ACC112 (cell line): ENCODE data around the gene AP2M1.
A peak's percentile ranks its signal among the peaks of the same experiment; 100 is the strongest.

Experiments
- H2AFZ ChIP-seq: fragments of 200-600 bp; sonication (generic); one replicate; pipeline ENCODE4 v1.6.0; 2017; ENCODE audit warnings: antibody characterized with exemption, low read length; ENCODE audit not compliant: unreplicated experiment
- H3K27ac ChIP-seq: fragments of 200-600 bp; sonication (generic); 2 replicates; pipeline ENCODE4 v1.5.1; 2014; ENCODE audit warnings: low read depth, mild to moderate bottlenecking, antibody characterized with exemption, low read length, moderate library complexity
- H3K27me3 ChIP-seq: fragments of 200-600 bp; sonication (generic); 2 replicates; pipeline ENCODE4 v1.6.1; 2014; ENCODE audit warnings: mild to moderate bottlenecking, antibody characterized with exemption, low read length, moderate library complexity, mixed read lengths; ENCODE audit not compliant: insufficient read depth
- H3K36me3 ChIP-seq: fragments of 200-600 bp; sonication (generic); 2 replicates; pipeline ENCODE4 v1.6.1; 2016; ENCODE audit warnings: mild to moderate bottlenecking, antibody characterized with exemption, low read length, moderate library complexity, mixed read lengths; ENCODE audit not compliant: insufficient read depth
- H3K4me1 ChIP-seq: fragments of 200-600 bp; sonication (generic); one replicate; pipeline ENCODE4 v1.6.1; 2016; ENCODE audit warnings: low read length, mixed read lengths; ENCODE audit not compliant: insufficient read depth, unreplicated experiment, control insufficient read depth
- H3K4me3 ChIP-seq: fragments of 200-600 bp; sonication (generic); 2 replicates; pipeline ENCODE4 v1.5.1; 2014; ENCODE audit warnings: mild to moderate bottlenecking, low read depth, low read length
- H3K79me2 ChIP-seq: fragments of 200-600 bp; sonication (generic); one replicate; pipeline ENCODE4 v1.6.0; 2016; ENCODE audit warnings: low read length; ENCODE audit not compliant: control insufficient read depth, unreplicated experiment, insufficient read depth

AP2M1 gene

DNA sequence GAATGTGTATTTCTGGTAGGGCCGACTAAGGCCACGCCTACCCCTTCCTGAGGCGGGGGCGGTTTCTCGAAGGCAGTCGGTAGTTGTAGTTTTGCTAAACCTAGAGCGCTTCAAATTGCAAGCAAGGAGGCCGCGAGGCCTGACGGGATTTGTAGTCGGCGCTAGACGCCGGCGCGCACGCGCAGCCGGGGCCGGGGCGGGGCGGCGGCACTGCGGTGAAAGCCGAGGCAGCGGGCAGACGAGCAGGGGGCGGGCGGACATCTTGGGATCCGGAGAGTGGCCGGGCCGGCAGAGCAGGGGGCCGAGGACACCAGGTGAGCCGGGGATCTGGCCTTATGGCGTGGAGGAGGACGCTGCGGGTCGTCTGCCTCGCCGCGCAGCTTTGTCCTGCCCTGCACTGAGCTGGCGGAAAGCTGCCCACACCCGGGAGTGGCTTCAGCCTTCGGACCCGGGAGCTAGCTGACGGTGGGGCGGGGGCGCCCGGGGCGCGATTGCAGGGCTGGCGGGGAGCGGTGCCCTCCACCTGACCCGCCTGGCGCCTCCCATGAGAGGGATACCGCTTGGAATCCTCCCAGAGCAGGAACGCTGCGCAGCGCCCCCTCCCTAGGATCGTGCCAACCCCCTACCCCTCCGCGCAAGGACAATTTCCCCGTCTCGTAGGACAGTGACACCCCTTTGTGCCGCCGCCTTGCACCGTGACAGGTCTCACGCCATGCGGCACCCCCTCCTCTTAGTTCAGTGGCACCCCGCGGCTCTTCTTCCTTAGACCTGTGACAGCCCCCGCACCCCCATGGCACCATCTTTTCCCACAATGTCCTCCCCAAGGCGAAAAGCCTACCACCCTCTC, at the start of gene AP2M1:
TSS of gene AP2M1 (plus strand) at position 210 of the 847 bp plus-strand sequence. CDS start 2,139 bp downstream, outside the sequence.
- no peaks in the 10 kb centered on the region for H3K27me3 ChIP-seq
- peaks cover 64% of the 10 kb centered on the region for H3K4me1 ChIP-seq
- H3K36me3 ChIP-seq = peaks cover 29% of the 10 kb centered on the region
- peaks cover 49% of the 10 kb centered on the region for H3K79me2 ChIP-seq
- peak within 1 kb of the TSS; percentile 35 for H2AFZ ChIP-seq
- peak within 1 kb of the TSS; percentile 85 for H3K27ac ChIP-seq
- peak within 1 kb of the TSS; percentile 96 for H3K4me3 ChIP-seq

DNA sequence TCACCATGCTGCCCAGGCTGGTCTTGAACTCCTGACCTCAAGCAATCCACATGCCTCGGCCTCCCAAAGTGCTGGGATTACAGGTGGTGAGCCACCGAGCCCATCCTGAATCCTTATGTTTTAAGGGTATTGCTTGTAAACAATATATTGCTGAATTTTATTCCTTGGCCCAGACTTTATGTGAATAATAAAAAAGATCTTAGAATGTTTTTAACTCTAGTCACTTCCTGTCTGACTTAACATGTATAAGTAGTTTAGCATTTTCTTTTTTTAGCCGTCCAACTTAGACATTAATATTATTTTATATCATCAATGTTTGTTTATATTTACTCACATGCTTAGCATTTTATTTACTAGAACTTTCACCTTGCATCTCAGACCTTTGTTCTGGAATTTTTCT, 48.6 kb upstream of the AP2M1 start:
- no peak overlapping the region for H2AFZ ChIP-seq
- no peak overlapping the region for H3K27ac ChIP-seq
- H3K4me1 ChIP-seq = peaks cover 3% of the 10 kb centered on the region

DNA sequence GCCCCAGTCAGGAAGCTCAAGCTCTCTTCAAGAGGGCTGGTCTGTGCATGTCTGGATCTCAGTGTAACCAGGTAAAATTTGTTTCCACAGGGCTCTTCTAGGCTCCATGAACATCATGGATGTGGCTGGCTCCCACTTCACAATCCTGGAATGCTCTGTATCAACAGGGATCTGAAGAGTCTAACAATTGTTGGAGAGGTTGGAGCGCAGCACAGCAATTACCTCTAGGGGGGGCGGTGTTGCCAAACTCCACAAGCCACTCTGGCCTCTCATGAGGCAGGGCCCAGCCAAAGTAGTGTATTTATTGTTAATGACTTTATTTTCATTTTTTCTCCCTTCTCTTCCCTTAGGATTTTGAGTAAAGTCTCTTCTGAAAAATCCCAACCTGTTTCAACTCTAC, 45.6 kb upstream of the AP2M1 start:
- H3K27me3 ChIP-seq = no peaks in the 10 kb centered on the region
- H3K27ac ChIP-seq = no peak overlapping the region
- H3K79me2 ChIP-seq = no peaks in the 10 kb centered on the region
- no peak overlapping the region for H2AFZ ChIP-seq
- no peak overlapping the region for H3K4me3 ChIP-seq
- H3K36me3 ChIP-seq = no peaks in the 10 kb centered on the region
- peaks cover 12% of the 10 kb centered on the region for H3K4me1 ChIP-seq

More for the DNA sequence above, 48.6 kb upstream of the AP2M1 start:
- no peaks in the 10 kb centered on the region for H3K36me3 ChIP-seq
- no peak overlapping the region for H3K4me3 ChIP-seq
- H3K79me2 ChIP-seq = no peaks in the 10 kb centered on the region
- H3K27me3 ChIP-seq = no peaks in the 10 kb centered on the region

DNA sequence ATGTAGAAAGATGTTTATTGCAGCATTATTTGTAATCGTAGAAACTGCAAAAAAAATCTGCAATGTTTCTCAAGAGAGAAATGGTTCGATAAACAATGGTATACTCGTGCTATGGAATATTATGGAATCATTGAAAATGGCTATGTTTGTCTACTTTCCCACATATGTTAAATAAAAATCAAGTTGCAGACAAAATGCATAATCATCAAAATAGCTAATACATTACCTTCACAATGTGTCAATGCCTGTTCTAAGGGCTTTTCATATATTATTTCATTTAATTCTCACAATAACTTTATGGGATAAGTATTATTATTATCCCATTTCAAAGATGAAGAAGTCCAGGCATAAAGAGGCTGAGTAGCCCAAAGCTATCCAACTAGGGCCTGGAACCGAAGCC, 41.7 kb upstream of the AP2M1 start:
- H3K4me3 ChIP-seq = peak overlapping the region; percentile 86
- H3K79me2 ChIP-seq = peaks cover 33% of the 10 kb centered on the region
- peaks cover 5% of the 10 kb centered on the region; the same call in 1 of the 2 replicates for H3K36me3 ChIP-seq
- H3K4me1 ChIP-seq = peaks cover 22% of the 10 kb centered on the region
- H2AFZ ChIP-seq = no peak overlapping the region
- no peaks in the 10 kb centered on the region for H3K27me3 ChIP-seq
- no peak overlapping the region for H3K27ac ChIP-seq

DNA sequence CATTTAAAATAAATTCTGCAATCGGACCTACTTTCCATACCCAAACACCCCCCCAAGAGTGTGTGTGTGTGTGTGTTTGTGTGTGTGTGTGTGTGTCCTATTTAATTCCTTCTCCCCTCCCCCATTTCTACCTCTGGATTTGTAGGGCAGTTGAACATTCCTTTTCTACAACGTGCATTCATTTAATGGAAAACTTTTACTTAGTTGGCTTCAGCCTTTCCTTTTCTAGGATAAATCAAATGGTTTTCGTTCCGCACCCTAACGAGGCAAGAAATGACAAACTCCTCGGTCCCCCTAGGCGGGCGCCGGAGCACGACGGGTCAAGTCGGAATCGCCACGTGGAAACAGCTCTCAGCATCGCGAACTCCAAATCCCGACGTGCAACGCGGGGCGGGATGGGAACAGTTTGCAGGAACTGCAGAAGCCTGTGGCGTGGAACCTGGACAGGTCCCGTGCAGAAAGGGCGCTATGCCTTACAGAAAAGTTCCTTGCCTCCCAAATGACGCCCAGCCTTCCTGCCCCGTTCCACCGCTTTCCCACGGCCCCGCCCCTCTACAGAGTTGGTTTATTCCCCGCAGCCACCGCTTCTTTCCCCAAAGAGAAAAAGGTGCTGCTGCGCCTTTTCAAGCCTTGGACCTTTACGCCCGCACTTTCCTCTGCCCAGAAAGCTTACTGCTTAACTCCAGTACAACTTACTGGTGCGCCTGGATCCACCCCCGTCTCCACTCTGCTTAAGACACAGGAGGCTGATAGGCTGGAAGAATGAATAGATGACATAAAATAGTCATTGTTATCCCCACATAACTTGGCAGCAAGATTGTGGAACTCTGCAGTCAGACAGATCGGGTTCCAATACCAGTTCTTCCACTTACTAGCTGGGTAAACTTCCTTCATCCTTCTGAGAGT, 40.6 kb upstream of the AP2M1 start:
- Histone ChIP-seq H3K4me3 (peak overlapping the region; percentile 86), H2AFZ (peak overlapping the region; percentile 73), H3K36me3 (peaks cover 5% of the 10 kb centered on the region; the same call in 1 of the 2 replicates), H3K27me3 (no peaks in the 10 kb centered on the region), H3K27ac (peak overlapping the region; percentile 56), H3K79me2 (peaks cover 36% of the 10 kb centered on the region), H3K4me1 (peaks cover 22% of the 10 kb centered on the region)

DNA sequence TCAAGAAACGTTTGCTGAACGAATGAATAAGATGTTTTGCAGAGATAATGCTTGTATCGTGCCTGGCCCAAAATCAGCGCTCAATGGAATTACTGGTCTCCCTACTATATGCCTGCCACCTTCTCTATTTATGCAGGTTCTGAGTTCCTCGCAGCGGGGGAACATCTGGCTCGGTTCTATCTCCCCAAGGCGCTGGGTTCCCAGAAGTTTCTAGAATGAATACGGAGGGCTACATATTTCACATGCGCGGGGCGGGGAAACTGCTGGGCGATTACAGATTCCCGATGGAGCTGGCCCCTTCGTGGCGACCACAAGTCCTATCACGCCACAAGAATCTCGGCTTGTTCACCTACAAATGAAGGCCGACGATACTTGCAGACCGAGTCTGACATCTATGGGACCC, 39.9 kb upstream of the AP2M1 start:
- Histone ChIP-seq H3K4me3 (peak overlapping the region; percentile 86), H3K79me2 (peaks cover 36% of the 10 kb centered on the region), H3K27ac (peak overlapping the region; percentile 56; the same call in 1 of the 2 replicates)

DNA sequence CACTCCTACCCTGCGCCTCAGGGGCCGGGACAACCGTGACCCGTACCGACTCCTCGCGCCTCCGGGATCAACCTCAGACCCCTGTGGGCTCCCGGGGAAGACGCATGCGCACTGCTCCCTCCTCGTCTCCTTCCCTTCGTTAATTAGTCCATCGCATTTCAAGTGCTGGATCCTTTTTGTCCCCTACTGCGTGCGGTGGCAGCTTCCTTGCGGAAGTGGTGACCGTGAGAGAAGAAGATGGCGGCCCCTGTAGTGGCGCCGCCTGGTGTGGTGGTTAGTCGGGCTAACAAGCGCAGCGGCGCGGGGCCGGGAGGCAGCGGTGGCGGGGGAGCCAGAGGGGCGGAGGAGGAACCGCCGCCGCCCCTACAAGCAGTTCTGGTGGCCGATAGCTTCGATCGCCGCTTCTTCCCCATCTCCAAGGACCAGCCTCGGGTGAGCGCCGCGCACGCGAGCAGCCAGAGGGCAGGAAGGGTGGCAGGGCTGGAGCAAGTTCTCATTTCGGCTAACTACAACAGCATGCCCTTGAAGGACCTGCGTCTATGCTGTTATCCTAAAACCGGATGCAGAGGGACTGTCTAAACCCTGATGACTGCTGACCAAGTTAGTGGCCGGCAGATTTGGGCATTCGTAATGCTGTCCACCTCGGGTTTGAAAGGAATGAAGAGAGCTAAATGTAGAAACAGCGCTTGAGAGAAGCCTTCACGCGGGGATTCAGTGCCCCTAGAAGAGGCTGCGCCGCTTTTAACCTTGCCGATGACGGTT, 39.3 kb upstream of the AP2M1 start, which contains the start of gene EIF2B5:
TSS of gene EIF2B5 (plus strand) at position 210 of the 762 bp plus-strand sequence. CDS start at position 238, 28 bp downstream.
- Histone ChIP-seq H3K79me2 (peaks cover 36% of the 10 kb centered on the region), H3K27me3 (no peaks in the 10 kb centered on the region), H3K4me3 (peak within 1 kb of the TSS; percentile 86), H3K36me3 (peaks cover 5% of the 10 kb centered on the region; the same call in 1 of the 2 replicates), H2AFZ (peak within 1 kb of the TSS; percentile 62), H3K27ac (peak within 1 kb of the TSS; percentile 56), H3K4me1 (peaks cover 22% of the 10 kb centered on the region)

More for the DNA sequence above, 39.9 kb upstream of the AP2M1 start:
- H2AFZ ChIP-seq = peak overlapping the region; percentile 62
- H3K4me1 ChIP-seq = peaks cover 22% of the 10 kb centered on the region
- H3K36me3 ChIP-seq = peaks cover 5% of the 10 kb centered on the region; the same call in 1 of the 2 replicates
- H3K27me3 ChIP-seq = no peaks in the 10 kb centered on the region

DNA sequence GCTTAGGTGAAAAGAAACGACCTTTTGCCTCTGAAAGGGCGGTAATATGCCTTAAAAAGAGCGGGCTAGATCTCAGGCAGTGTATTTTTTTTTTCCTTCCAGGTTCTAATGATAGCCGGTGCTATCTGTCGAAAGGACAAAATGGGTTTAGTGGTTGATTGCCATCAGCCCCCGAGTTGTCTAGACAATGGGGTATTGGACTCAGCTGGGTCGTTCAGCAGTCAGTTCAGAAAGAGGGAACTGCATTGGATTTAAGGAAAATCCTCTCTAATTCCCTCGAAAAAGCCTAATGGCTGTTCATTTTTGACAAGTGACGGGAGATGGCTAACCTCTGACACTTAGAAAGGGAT, 38.8 kb upstream of the AP2M1 start:
- Histone ChIP-seq H2AFZ (peak overlapping the region; percentile 62), H3K36me3 (peaks cover 5% of the 10 kb centered on the region; the same call in 1 of the 2 replicates), H3K4me3 (peak overlapping the region; percentile 86), H3K4me1 (peaks cover 22% of the 10 kb centered on the region), H3K27ac (peak overlapping the region; percentile 56; the same call in 1 of the 2 replicates), H3K27me3 (no peaks in the 10 kb centered on the region), H3K79me2 (peaks cover 36% of the 10 kb centered on the region)

DNA sequence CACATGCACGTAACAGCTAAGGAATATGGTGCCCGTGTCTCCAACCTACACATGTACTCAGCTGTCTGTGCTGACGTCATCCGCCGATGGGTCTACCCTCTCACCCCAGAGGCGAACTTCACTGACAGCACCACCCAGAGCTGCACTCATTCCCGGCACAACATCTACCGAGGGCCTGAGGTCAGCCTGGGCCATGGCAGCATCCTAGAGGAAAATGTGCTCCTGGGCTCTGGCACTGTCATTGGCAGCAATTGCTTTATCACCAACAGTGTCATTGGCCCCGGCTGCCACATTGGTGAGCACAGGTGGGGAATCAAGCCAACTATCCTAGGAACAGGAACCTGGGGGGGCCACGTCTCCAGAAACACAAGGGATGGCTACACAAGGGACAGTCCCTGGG, 34.2 kb upstream of the AP2M1 start:
- no peak overlapping the region for H2AFZ ChIP-seq
- peaks cover 21% of the 10 kb centered on the region; the same call in 1 of the 2 replicates for H3K36me3 ChIP-seq

DNA sequence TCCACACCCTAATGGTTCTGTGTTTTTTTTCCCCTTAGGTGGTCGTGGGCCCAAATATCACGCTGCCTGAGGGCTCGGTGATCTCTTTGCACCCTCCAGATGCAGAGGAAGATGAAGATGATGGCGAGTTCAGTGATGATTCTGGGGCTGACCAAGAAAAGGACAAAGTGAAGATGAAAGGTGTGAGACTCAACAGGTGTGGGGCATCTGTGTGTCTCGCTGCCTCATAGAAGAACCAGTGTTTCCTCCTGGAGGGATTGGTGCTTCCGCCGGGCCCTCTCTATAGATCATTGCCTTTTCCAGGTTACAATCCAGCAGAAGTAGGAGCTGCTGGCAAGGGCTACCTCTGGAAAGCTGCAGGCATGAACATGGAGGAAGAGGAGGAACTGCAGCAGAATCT, 32.5 kb upstream of the AP2M1 start:
- H3K4me1 ChIP-seq = peaks cover under 1% of the 10 kb centered on the region
- H3K36me3 ChIP-seq = peaks cover 21% of the 10 kb centered on the region; the same call in 1 of the 2 replicates
- peaks cover 11% of the 10 kb centered on the region for H3K79me2 ChIP-seq
- no peak overlapping the region for H2AFZ ChIP-seq
- no peak overlapping the region for H3K27ac ChIP-seq
- no peak overlapping the region for H3K4me3 ChIP-seq
- H3K27me3 ChIP-seq = no peaks in the 10 kb centered on the region

More for the DNA sequence above, 34.2 kb upstream of the AP2M1 start:
- H3K27ac ChIP-seq = no peak overlapping the region
- H3K4me1 ChIP-seq = peaks cover 13% of the 10 kb centered on the region
- peaks cover 28% of the 10 kb centered on the region for H3K79me2 ChIP-seq
- no peak overlapping the region for H3K4me3 ChIP-seq
- H3K27me3 ChIP-seq = no peaks in the 10 kb centered on the region
